ES-I3 (cell line): ENCODE measurements around the gene LRCOL1.

ENCODE experiments used
- H3K36me3 ChIP-seq: 2 replicates; pipeline ENCODE4 v1.6.1; 2013; ENCODE audit warnings: mild to moderate bottlenecking, low read length, control low read depth, moderate library complexity; ENCODE audit not compliant: insufficient read depth
- H3K4me1 ChIP-seq: 2 replicates; pipeline ENCODE4 v1.6.1; 2013; ENCODE audit warnings: mild to moderate bottlenecking, control low read depth, low read length; ENCODE audit not compliant: insufficient read depth
- H3K9ac ChIP-seq: 2 replicates; pipeline ENCODE4 v1.6.1; 2013; ENCODE audit warnings: low read depth, mild to moderate bottlenecking, low read length, moderate library complexity
- H3K9me3 ChIP-seq: 2 replicates; pipeline ENCODE4 v1.6.1; 2013; ENCODE audit warnings: mild to moderate bottlenecking, low read length, moderate library complexity; ENCODE audit not compliant: control insufficient read depth, insufficient read depth

Gene LRCOL1

GRCh38 chr12:132558042-132558856 lies 52.1 kb downstream of the LRCOL1 start:
- Histone ChIP-seq H3K9ac (no peak overlapping the region), H3K9me3 (no peaks in the 10 kb centered on the region)

GRCh38 chr12:132557291-132558015 lies 52.9 kb downstream of the LRCOL1 start:
- H3K9ac ChIP-seq: no peak overlapping the region
- no peaks in the 10 kb centered on the region for H3K9me3 ChIP-seq
- no peaks in the 10 kb centered on the region; the same call in 1 of the 2 replicates for H3K4me1 ChIP-seq
- H3K36me3 ChIP-seq: no peaks in the 10 kb centered on the region

More at GRCh38 chr12:132558042-132558856, 52.1 kb downstream of the LRCOL1 start:
- Histone ChIP-seq H3K4me1 (no peaks in the 10 kb centered on the region; the same call in 1 of the 2 replicates), H3K36me3 (no peaks in the 10 kb centered on the region)

GRCh38 chr12:132556801-132557200 lies 53.6 kb downstream of the LRCOL1 start:
- Histone ChIP-seq H3K9me3 (no peaks in the 10 kb centered on the region), H3K4me1 (no peaks in the 10 kb centered on the region; the same call in 1 of the 2 replicates), H3K36me3 (no peaks in the 10 kb centered on the region), H3K9ac (no peak overlapping the region)

- Histone ChIP-seq H3K4me1 (no peaks in the 10 kb centered on the region; the same call in 1 of the 2 replicates), H3K9ac (no peak overlapping the region), H3K36me3 (no peaks in the 10 kb centered on the region), H3K9me3 (no peaks in the 10 kb centered on the region)
Measured at GRCh38 chr12:132556216-132556615, 54.2 kb downstream of the LRCOL1 start.

GRCh38 chr12:132555686-132556085 lies 54.7 kb downstream of the LRCOL1 start:
- Histone ChIP-seq H3K9me3 (no peaks in the 10 kb centered on the region), H3K4me1 (no peaks in the 10 kb centered on the region; the same call in 1 of the 2 replicates), H3K9ac (no peak overlapping the region), H3K36me3 (no peaks in the 10 kb centered on the region)

- Histone ChIP-seq H3K9me3 (no peaks in the 10 kb centered on the region), H3K36me3 (no peaks in the 10 kb centered on the region), H3K9ac (no peak overlapping the region), H3K4me1 (no peaks in the 10 kb centered on the region; the same call in 1 of the 2 replicates)
Measured at GRCh38 chr12:132554845-132555630, 55.3 kb downstream of the LRCOL1 start.
